Measurements from ENCODE around the gene JAM3. TPM values are rescaled to one million over a fixed set of nuclear protein-coding genes. Genes with fewer than 3 reads are reported as not detected.

JAM3 gene
- total RNA-seq, 1 experiment from 2014 or later = 3.1 TPM

- Histone ChIP-seq H3K9ac (ENCODE audit: low read length) (no peak overlapping the region), H3K4me2 (ENCODE audit: low read length) (no peak overlapping the region), H4K20me1 (ENCODE audit: low read length) (no peaks in the 10 kb centered on the region), H3K4me1 (ENCODE audit: insufficient read depth, low read length) (no peaks in the 10 kb centered on the region), H3F3A (ENCODE audit: low read length, unreplicated experiment) (no peaks in the 10 kb centered on the region), H2AFZ (ENCODE audit: low read length) (no peak overlapping the region), H3K36me3 (ENCODE audit: low read depth, low read length) (no peaks in the 10 kb centered on the region), H3K79me2 (ENCODE audit: low read length) (no peaks in the 10 kb centered on the region), H3K9me2 (replicated peaks; ENCODE audit: low read length) (no peaks in the 10 kb centered on the region), H3K27ac (ENCODE audit: low read length) (no peak overlapping the region), H3K9me3 (ENCODE audit: low read length) (no peaks in the 10 kb centered on the region), H3K4me3 (ENCODE audit: low read length) (no peak overlapping the region), H3K27me3 (ENCODE audit: low read length) (peaks cover 36% of the 10 kb centered on the region)
- CTCF ChIA-PET = no interaction called here
- no peak for TF ChIP-seq EZH2 (IDR thresholded peaks at IDR 0.05; ENCODE audit: low read length, unreplicated experiment)
- no peak for TF ChIP-seq EZH2phosphoT487 (IDR thresholded peaks at IDR 0.05; ENCODE audit: borderline replicate concordance, low read length)
- TF ChIP-seq, protein P1, sequence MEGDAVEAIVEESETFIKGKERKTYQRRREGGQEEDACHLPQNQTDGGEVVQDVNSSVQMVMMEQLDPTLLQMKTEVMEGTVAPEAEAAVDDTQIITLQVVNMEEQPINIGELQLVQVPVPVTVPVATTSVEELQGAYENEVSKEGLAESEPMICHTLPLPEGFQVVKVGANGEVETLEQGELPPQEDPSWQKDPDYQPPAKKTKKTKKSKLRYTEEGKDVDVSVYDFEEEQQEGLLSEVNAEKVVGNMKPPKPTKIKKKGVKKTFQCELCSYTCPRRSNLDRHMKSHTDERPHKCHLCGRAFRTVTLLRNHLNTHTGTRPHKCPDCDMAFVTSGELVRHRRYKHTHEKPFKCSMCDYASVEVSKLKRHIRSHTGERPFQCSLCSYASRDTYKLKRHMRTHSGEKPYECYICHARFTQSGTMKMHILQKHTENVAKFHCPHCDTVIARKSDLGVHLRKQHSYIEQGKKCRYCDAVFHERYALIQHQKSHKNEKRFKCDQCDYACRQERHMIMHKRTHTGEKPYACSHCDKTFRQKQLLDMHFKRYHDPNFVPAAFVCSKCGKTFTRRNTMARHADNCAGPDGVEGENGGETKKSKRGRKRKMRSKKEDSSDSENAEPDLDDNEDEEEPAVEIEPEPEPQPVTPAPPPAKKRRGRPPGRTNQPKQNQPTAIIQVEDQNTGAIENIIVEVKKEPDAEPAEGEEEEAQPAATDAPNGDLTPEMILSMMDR (conservative IDR thresholded peaks at IDR 0.05; ENCODE audit: low read depth, low read length) = no peak
- POLR2A ChIA-PET (ENCODE audit: unreplicated experiment) = no interaction called here
- intact Hi-C loops (cut with micrococcal nuclease) = no loop called here
- ATAC-seq = no peak
- no peak for DNase-seq
- no TSS peak for BruUV-seq (replicated peaks)
These were observed 74.9 kb downstream of the JAM3 start for GRCh38 chr11:134143801-134144200.

GRCh38 chr11:134144744-134145143, 75.9 kb downstream of the JAM3 start:
- no TSS peak for BruUV-seq (replicated peaks)
- intact Hi-C loops (cut with micrococcal nuclease) = no loop called here
- TF ChIP-seq EZH2 (IDR thresholded peaks at IDR 0.05; ENCODE audit: low read length, unreplicated experiment) = no peak
- TF ChIP-seq EZH2phosphoT487 (IDR thresholded peaks at IDR 0.05; ENCODE audit: borderline replicate concordance, low read length) = no peak
- TF ChIP-seq, protein P1 (conservative IDR thresholded peaks at IDR 0.05; ENCODE audit: low read depth, low read length) = no peak
- Histone ChIP-seq H3K36me3 (ENCODE audit: low read depth, low read length) (peaks cover 7% of the 10 kb centered on the region), H3F3A (ENCODE audit: low read length, unreplicated experiment) (no peaks in the 10 kb centered on the region), H3K4me3 (ENCODE audit: low read length) (no peak overlapping the region), H3K9me2 (replicated peaks; ENCODE audit: low read length) (no peaks in the 10 kb centered on the region), H3K4me2 (ENCODE audit: low read length) (no peak overlapping the region), H2AFZ (ENCODE audit: low read length) (no peak overlapping the region), H3K9ac (ENCODE audit: low read length) (no peak overlapping the region), H3K9me3 (ENCODE audit: low read length) (no peaks in the 10 kb centered on the region), H3K27ac (ENCODE audit: low read length) (no peak overlapping the region), H4K20me1 (ENCODE audit: low read length) (no peaks in the 10 kb centered on the region), H3K79me2 (ENCODE audit: low read length) (no peaks in the 10 kb centered on the region), H3K27me3 (ENCODE audit: low read length) (peaks cover 36% of the 10 kb centered on the region), H3K4me1 (ENCODE audit: insufficient read depth, low read length) (no peaks in the 10 kb centered on the region)
- ATAC-seq (no peak), DNase-seq (no peak)
- CTCF ChIA-PET = no interaction called here
- POLR2A ChIA-PET (ENCODE audit: unreplicated experiment) = no interaction called here

GRCh38 chr11:134145715-134146114, 76.8 kb downstream of the JAM3 start:
- ChIA-PET POLR2A (ENCODE audit: unreplicated experiment) (no interaction called here), CTCF (interaction anchor here (0.7 kb wide), 1 partner anchor 217 kb away, joined by 4 read pairs; no protein-coding TSS in a partner anchor)
- no peaks in the 10 kb centered on the region for H3F3A ChIP-seq (ENCODE audit: low read length, unreplicated experiment)
- H3K4me2 ChIP-seq (ENCODE audit: low read length) = no peak overlapping the region
- ATAC-seq (no peak), DNase-seq (no peak)
- H3K9me3 ChIP-seq (ENCODE audit: low read length) = no peaks in the 10 kb centered on the region
- no peaks in the 10 kb centered on the region for H3K9me2 ChIP-seq (replicated peaks; ENCODE audit: low read length)
- no peak overlapping the region for H3K4me3 ChIP-seq (ENCODE audit: low read length)
- H3K36me3 ChIP-seq (ENCODE audit: low read depth, low read length) = peaks cover 16% of the 10 kb centered on the region
- TF ChIP-seq EZH2 (IDR thresholded peaks at IDR 0.05; ENCODE audit: low read length, unreplicated experiment) = no peak
- H2AFZ ChIP-seq (ENCODE audit: low read length) = no peak overlapping the region
- H3K4me1 ChIP-seq (ENCODE audit: insufficient read depth, low read length) = no peaks in the 10 kb centered on the region
- H3K27ac ChIP-seq (ENCODE audit: low read length) = no peak overlapping the region
- intact Hi-C loops (cut with micrococcal nuclease) = no loop called here
- H3K79me2 ChIP-seq (ENCODE audit: low read length) = no peaks in the 10 kb centered on the region
- no TSS peak for BruUV-seq (replicated peaks)
- H4K20me1 ChIP-seq (ENCODE audit: low read length) = no peaks in the 10 kb centered on the region
- H3K27me3 ChIP-seq (ENCODE audit: low read length) = peaks cover 32% of the 10 kb centered on the region
- H3K9ac ChIP-seq (ENCODE audit: low read length) = no peak overlapping the region
